HK-2 (cell line): Measurements from ENCODE around the gene STEAP2.
A peak's percentile ranks its signal among the peaks of the same experiment; 100 is the strongest.
"Not testable (repeated sequence)": the region's sequence is repeated elsewhere in the genome, so short reads cannot be mapped to it uniquely, and the experiment has no call there.

Experiments
- DNase-seq: peaks from one replicate; pipeline ENCODE4 v3.0.0-alpha.2; 2018; ENCODE audit not compliant: unreplicated experiment

Gene STEAP2

GRCh38 chr7:90233569-90233968, 22.0 kb downstream of the STEAP2 start:
- no peak for DNase-seq

DNA sequence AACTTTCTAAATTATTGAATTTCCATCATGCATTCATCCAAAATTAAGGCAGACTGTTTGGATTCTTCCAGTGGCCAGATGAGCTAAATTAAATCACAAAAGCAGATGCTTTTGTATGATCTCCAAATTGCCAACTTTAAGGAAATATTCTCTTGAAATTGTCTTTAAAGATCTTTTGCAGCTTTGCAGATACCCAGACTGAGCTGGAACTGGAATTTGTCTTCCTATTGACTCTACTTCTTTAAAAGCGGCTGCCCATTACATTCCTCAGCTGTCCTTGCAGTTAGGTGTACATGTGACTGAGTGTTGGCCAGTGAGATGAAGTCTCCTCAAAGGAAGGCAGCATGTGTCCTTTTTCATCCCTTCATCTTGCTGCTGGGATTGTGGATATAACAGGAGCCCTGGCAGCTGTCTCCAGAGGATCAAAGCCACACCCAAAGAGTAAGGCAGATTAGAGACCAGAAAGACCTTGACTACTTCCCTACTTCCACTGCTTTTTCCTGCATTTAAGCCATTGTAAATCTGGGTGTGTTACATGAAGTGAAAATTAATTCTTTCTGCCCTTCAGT, 25.3 kb downstream of the STEAP2 start:
- DNase-seq, result no peak

DNA sequence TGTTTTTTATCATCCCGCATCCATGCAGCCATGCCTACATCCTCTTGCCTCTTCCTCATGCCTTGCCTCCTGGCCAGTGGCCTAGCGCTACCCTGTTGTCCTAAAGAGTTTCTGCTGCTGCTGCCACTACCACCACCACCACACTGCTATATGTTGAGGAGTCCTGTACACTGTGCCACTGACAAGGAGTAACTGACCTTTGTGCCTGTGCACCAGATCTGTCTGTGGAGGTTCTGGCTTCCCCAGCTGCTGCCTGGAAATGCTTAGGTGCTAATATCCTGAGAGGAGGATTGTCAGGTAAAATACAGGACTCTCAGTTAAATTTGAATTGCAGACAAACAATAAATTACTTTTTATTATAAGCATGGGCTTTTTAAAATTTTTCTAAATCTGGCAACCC, 26.5 kb downstream of the STEAP2 start:
- no peak for DNase-seq

DNA sequence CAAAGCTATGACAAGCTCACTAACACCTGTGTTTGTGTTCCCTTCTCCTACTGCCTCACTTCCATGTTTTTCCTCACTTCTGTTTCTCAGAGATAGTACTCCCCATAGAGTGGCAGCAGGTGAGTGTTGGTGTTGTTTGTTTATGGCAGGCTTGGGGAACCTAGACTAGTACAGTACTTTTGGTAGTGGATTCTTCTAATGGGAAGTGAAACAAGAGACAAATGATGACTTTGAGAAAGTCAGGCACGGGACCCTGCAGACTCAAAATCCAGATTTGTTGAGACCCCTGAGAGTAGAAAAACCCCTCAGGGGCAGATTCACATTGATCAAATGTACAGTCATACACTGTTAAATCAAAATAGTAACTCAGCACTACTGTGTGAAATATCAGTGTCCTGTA, 27.0 kb downstream of the STEAP2 start:
- DNase-seq, result no peak

GRCh38 chr7:90239050-90239449, 27.5 kb downstream of the STEAP2 start:
- DNase-seq, result no peak

GRCh38 chr7:90239625-90240228, 28.2 kb downstream of the STEAP2 start:
- no peak for DNase-seq

DNA sequence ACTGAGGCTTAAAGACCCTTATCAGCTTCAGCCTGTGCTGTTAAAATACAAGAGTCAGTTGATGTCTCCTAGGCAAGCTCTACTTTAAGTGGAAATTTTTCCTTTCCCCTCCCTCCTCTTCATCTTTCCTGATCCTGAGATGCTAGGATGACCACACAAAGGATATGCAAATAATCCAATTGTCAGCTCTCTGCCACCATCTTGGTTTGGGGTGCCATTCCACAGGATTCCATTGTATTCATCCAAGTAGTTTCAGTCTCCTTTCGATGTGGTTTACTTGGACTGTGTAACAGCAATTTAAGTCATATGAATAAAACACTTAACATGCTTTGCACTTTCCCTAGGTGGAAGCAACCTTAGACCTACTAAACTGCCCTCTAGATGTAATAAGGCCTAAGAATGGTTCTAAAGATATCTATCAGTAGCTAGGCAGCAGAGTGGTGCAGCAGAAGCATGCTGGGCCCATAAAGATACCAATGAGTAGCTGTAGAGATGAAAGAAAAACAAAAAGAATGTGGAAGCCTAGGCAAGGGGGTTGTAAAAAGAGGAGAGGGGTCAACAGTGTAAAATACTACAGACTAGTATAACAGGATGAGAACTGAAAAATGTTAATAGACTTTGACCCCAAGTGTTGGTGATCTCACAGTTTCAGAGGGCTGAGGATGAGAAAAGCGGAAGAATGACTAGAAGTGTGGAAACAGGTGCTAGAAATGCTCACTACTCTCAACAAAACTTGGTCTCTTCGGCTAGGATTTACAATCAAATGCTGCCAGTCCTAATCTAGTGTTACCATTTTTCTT, 31.0 kb downstream of the STEAP2 start:
- no peak for DNase-seq

DNA sequence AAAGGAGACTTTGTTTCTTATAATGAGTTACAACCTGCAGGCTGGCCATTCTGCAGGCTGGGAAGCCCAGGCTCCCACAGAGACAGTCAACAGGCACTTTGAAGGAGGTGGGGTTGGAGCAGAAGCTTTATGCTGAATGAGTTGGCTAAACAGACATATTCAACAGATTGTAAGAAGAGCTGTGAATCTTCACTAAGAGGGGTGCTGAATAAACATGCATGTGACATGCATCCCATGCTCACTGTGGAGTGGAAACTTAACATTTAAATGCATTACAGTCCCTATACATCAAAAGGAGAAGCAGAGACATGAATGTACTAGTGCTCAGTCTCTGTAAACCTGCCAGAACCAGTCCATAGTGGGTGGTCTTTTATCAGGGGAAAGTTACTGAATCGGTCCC, 32.0 kb downstream of the STEAP2 start:
- DNase-seq, result no peak

- DNase-seq, result no peak
These were observed 33.0 kb downstream of the STEAP2 start for GRCh38 chr7:90244565-90244908.

- peak; percentile 90 for DNase-seq
These were observed 33.6 kb downstream of the STEAP2 start, which contains the start of gene CFAP69 for GRCh38 chr7:90244909-90245851. Gene CFAP69 (plus strand): TSS chr7:90245174. CDS start chr7:90245425, 251 bp downstream.

- no peak for DNase-seq
These were observed 34.6 kb downstream of the STEAP2 start for GRCh38 chr7:90246171-90246570.

DNA sequence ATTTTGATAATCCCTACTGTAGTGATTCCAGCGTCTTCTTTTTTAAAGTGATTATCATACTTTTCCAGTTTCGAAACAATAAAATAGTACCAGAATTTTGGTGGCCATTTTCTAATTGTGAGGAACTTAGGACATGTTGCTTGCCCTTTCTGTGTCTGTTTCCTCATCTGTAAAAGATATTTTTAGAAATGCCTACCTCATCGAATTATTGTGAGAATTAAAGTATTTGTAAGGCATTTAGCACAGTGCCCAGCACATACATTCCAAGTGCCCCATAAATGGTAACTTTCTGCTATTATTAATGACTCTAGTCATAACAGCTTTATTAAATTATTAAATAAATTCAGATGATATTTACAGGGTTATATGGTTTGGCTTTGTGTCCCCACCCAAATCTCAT, 37.2 kb downstream of the STEAP2 start:
- no peak for DNase-seq

DNA sequence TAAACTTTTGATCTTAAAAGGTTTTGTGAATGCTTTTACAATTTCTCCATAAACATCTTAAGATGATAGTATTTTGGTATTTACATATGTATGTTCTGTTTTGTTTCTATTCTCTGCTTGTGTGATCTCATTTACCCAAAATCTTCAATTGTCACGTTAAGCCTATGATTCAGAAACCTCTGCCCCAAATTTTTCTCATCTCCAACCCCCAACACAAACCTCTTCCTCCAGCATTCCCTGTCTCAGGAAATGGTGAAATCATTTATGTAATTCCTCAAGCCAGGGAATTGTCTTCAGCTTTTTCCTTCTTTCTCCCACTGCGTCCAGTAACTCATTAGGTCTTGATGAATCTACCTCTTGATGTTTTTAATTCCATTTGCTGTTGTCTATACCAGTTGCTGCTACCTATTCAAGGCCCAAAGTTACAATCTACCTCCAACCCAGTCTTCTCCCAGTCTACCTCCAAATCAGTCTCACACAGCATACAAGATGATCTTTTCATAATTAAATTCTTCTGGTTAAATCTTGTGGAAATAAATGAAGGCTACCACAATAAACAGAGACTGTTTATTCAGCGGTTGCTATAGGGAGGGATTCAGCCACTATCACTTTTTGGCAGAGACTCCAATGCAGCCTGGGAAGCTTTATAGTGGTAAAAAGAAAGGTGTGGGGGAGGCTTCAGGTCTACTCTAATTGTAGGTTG, 39.2 kb downstream of the STEAP2 start:
- DNase-seq, result no peak

- no peak for DNase-seq
These were observed 39.7 kb downstream of the STEAP2 start for GRCh38 chr7:90251304-90251635.

GRCh38 chr7:90256011-90256410, 44.5 kb downstream of the STEAP2 start:
- not testable (repeated sequence) for DNase-seq

DNA sequence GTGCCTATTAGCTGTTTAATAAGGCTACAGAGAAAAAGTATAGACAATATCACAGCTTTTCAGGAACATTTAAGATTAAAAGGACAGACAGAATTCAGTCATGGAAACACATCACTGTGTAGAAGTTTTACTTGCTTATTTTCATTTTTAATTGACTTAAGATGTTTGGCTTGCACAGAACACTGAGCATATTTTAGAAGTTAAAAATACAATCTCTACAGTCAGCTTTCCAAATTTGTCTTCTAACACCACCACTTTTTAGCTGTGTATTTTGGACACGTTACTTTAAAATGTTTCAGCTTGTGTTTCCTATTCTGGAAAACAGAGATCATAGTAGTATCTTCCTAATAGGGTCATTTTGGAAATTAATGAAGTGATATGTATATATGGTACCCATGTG, 45.2 kb downstream of the STEAP2 start:
- no peak for DNase-seq

- DNase-seq, result no peak
These were observed 49.9 kb downstream of the STEAP2 start for GRCh38 chr7:90261441-90261840.

GRCh38 chr7:90262438-90262837, 50.9 kb downstream of the STEAP2 start:
- DNase-seq, result no peak

DNA sequence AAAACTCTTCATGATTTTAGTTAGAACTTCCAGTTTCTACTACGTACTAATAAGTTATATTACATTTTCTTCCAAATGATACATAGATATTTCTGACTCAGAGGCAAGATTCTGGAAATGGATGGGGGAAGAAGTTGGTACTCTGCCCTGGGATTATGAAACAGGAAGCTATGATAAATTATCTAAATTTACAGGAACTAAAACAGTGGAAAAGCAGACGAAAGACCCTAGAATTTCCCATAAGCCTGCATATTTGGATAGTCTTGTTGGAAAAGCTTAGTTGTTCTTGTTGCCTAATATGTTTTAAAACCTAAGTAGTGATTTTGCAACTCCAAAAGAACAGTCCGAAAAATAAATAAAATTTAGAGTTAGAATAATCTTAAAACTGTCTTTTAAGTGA, 55.3 kb downstream of the STEAP2 start:
- DNase-seq, result no peak

DNA sequence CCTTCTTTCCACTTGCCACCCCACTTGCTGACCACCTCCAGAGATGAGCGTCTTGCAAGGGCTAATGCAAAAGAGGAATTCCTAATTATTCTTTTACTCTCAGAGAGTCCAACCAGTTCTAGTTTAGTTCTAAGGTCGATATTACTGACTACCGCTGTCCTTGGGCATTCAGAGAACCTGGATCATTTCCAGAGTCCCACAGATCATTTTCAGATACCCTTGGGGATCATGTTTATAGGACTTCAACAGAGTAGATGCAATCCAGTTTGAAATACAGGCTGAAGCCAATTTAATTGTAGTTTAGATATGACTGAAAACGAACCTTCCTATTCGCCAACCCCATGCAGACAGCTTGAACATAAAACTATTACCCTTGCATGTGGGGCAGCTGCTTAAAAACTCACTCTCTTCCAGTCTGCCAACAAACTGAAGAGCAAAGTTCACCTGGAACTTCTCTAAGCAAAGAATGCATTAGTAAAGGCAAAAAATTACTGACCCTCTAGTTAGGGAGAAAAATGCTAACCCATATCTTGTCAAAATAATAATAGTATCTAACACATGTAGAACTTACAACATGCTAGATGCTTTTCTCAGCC, 55.8 kb downstream of the STEAP2 start:
- no peak for DNase-seq

GRCh38 chr7:90269163-90269562, 57.6 kb downstream of the STEAP2 start:
- DNase-seq, result no peak
